ENCODE results near the gene PSMA3. TPM values are rescaled to one million over a fixed set of nuclear protein-coding genes. Genes with fewer than 3 reads are reported as not detected.

The PSMA3 gene
- total and polyA plus RNA-seq, 9 of the 15 experiments (the other 6 are each of a cell fraction or from before 2014, with no cell fraction given): 129 to 786 (median 319) TPM

- TF ChIP-seq HBP1 (CRISPR knock-in tag; IDR thresholded peaks at IDR 0.05) (no peak), ZNF551 (CRISPR knock-in tag; IDR thresholded peaks at IDR 0.05) (no peak), WHSC1 (IDR thresholded peaks at IDR 0.05; ENCODE audit: low read length) (no peak), POLR2H (tag; IDR thresholded peaks at IDR 0.05; ENCODE audit: low read depth) (peak; percentile 100), CREM (IDR thresholded peaks at IDR 0.05; ENCODE audit: low read depth) (0 out of 2 replicates have a peak, but pooled peaks have one; percentile 21), ETV5 (CRISPR knock-in tag; IDR thresholded peaks at IDR 0.05; ENCODE audit: low read depth) (no peak), USF1 (CRISPR knock-in tag; IDR thresholded peaks at IDR 0.05) (no peak), SRSF9 (IDR thresholded peaks at IDR 0.05; ENCODE audit: borderline replicate concordance, low read depth, low read length) (no peak), ATF7 (IDR thresholded peaks at IDR 0.05) (peak; percentile 51; the same call in 1 of the 2 replicates), NUFIP1 (IDR thresholded peaks at IDR 0.05; ENCODE audit: partially characterized antibody) (no peak), EHMT2 (IDR thresholded peaks at IDR 0.05) (no peak), HNRNPLL (IDR thresholded peaks at IDR 0.05; ENCODE audit: low read depth, low read length, poor library complexity, severe bottlenecking) (peak; percentile 28), DACH1 (IDR thresholded peaks at IDR 0.05; ENCODE audit: partially characterized antibody) (no peak), ZNF354B (CRISPR knock-in tag; IDR thresholded peaks at IDR 0.05) (no peak), ERF (CRISPR knock-in tag; IDR thresholded peaks at IDR 0.05) (no peak), GATAD2B (IDR thresholded peaks at IDR 0.05; ENCODE audit: borderline replicate concordance) (no peak), PTRF (tag; IDR thresholded peaks at IDR 0.05) (no peak), CREBBP (IDR thresholded peaks at IDR 0.05; ENCODE audit: low read depth, low read length) (no peak), TAF15 (IDR thresholded peaks at IDR 0.05; ENCODE audit: low read depth, low read length) (no peak), ZNF280A (IDR thresholded peaks at IDR 0.05; ENCODE audit: low read depth, partially characterized antibody) (no peak), ZBTB7A (IDR thresholded peaks at IDR 0.05; ENCODE audit: borderline replicate concordance, control insufficient read depth, low read depth, low read length) (peak; percentile 49; the same call in 1 of the 2 replicates), CCNT2 (IDR thresholded peaks at IDR 0.05; ENCODE audit: borderline replicate concordance, extremely low read depth, insufficient read length, low read depth, low read length) (no peak), FOS (IDR thresholded peaks at IDR 0.05; ENCODE audit: extremely low read depth, insufficient read length) (no peak)
- TF ChIP-seq, protein P1, sequence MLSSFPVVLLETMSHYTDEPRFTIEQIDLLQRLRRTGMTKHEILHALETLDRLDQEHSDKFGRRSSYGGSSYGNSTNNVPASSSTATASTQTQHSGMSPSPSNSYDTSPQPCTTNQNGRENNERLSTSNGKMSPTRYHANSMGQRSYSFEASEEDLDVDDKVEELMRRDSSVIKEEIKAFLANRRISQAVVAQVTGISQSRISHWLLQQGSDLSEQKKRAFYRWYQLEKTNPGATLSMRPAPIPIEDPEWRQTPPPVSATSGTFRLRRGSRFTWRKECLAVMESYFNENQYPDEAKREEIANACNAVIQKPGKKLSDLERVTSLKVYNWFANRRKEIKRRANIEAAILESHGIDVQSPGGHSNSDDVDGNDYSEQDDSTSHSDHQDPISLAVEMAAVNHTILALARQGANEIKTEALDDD (IDR thresholded peaks at IDR 0.05): peak; percentile 84
These were observed 5.1 kb upstream of the PSMA3 start (continued) for GRCh38 chr14:58239244-58240195.

All from K562 (cell line).